Measurements from ENCODE around the gene SMAP1. TPM values are rescaled to one million over a fixed set of nuclear protein-coding genes. Genes with fewer than 3 reads are reported as not detected.

The SMAP1 gene
- total and polyA plus RNA-seq, 2 experiments from 2014 or later, result 18.4 to 20.1 TPM

DNA sequence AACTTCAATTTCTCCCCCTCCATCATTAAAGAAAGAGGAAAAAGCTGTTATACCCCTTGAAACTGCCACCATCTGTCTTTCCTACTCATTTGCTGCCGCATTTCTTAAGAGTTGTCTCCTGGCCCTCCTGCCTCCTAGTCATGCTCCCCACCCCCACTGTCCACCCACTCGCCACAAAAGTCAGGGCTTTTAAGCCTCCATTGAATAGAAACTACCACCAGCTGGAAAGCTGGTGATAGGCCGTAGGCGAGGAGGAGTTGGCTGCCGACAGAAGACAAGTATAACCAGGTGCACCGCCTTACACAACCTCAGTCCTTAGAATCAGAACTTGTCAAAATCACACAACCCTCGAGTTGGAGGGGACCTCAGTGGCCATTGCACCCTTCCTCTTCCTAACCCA lies 221.6 kb downstream of the SMAP1 start:
- DNase-seq, result no peak
- in situ Hi-C loops (cut with MboI), result loop anchor here (5.0 kb wide), 1 partner anchor 182 kb away; no protein-coding TSS in a partner anchor

GRCh38 chr6:70894001-70894400 lies 226.3 kb downstream of the SMAP1 start:
- WGBS, 2 experiments (ENCODE audit: low coverage in 1 of 2, low lambda C conversion rate in 2 of 2, missing lambda C conversion rate in 2 of 2), result 22 to 24% methylated on average over 12 of the region's 12 CpGs

More for the DNA sequence above, 221.6 kb downstream of the SMAP1 start:
- H3K27me3 ChIP-seq (replicated peaks; ENCODE audit: insufficient read depth), result peaks cover 21% of the 10 kb centered on the region
- TF ChIP-seq EZH2 (IDR thresholded peaks at IDR 0.05; ENCODE audit: insufficient read depth, poor library complexity, severe bottlenecking) (no peak), EZH2phosphoT487 (IDR thresholded peaks at IDR 0.05; ENCODE audit: insufficient read depth, low read depth) (no peak)
- H2AFZ ChIP-seq, result no peak overlapping the region
- no peaks in the 10 kb centered on the region for H3K4me1 ChIP-seq (ENCODE audit: insufficient read depth)
- H3K4me3 ChIP-seq, result no peak overlapping the region
- no peaks in the 10 kb centered on the region for H3K36me3 ChIP-seq (ENCODE audit: low read depth)
- no peak overlapping the region for H3K9ac ChIP-seq
- no peaks in the 10 kb centered on the region for H3K79me2 ChIP-seq (ENCODE audit: insufficient read depth)
- H3K9me2 ChIP-seq (ENCODE audit: insufficient read depth), result no peaks in the 10 kb centered on the region
- WGBS, 2 experiments (ENCODE audit: low coverage in 1 of 2, low lambda C conversion rate in 2 of 2, missing lambda C conversion rate in 2 of 2), result 66 to 76% methylated on average over 7 of the region's 7 CpGs
- H3F3A ChIP-seq (ENCODE audit: insufficient read depth), result no peaks in the 10 kb centered on the region
- no peak overlapping the region for H3K27ac ChIP-seq
- no peak overlapping the region for H3K4me2 ChIP-seq (ENCODE audit: unreplicated experiment)
- H3K9me3 ChIP-seq (ENCODE audit: low read depth), result no peaks in the 10 kb centered on the region
- H4K20me1 ChIP-seq (ENCODE audit: insufficient read depth), result no peaks in the 10 kb centered on the region

GRCh38 chr6:70900047-70900446 lies 232.4 kb downstream of the SMAP1 start:
- no peak overlapping the region for H3K4me2 ChIP-seq (ENCODE audit: unreplicated experiment)
- H4K20me1 ChIP-seq (ENCODE audit: insufficient read depth), result no peaks in the 10 kb centered on the region
- no peak for DNase-seq
- H3K9me2 ChIP-seq (ENCODE audit: insufficient read depth), result no peaks in the 10 kb centered on the region
- no peak overlapping the region for H3K27ac ChIP-seq
- 52 to 63% methylated on average over 2 of the region's 2 CpGs for WGBS, 2 experiments (ENCODE audit: low coverage in 1 of 2, low lambda C conversion rate in 2 of 2, missing lambda C conversion rate in 2 of 2)
- no peaks in the 10 kb centered on the region for H3K4me1 ChIP-seq (ENCODE audit: insufficient read depth)
- H3K36me3 ChIP-seq (ENCODE audit: low read depth), result no peaks in the 10 kb centered on the region
- peaks cover 17% of the 10 kb centered on the region for H3K27me3 ChIP-seq (replicated peaks; ENCODE audit: insufficient read depth)
- TF ChIP-seq EZH2phosphoT487 (IDR thresholded peaks at IDR 0.05; ENCODE audit: insufficient read depth, low read depth) (no peak), EZH2 (IDR thresholded peaks at IDR 0.05; ENCODE audit: insufficient read depth, poor library complexity, severe bottlenecking) (no peak)
- no peaks in the 10 kb centered on the region for H3F3A ChIP-seq (ENCODE audit: insufficient read depth)
- no peaks in the 10 kb centered on the region for H3K79me2 ChIP-seq (ENCODE audit: insufficient read depth)
- no peak overlapping the region for H2AFZ ChIP-seq
- no peak overlapping the region for H3K9ac ChIP-seq
- H3K9me3 ChIP-seq (ENCODE audit: low read depth), result no peaks in the 10 kb centered on the region
- H3K4me3 ChIP-seq, result no peak overlapping the region
- in situ Hi-C loops (cut with MboI), result no loop called here

More at GRCh38 chr6:70894001-70894400, 226.3 kb downstream of the SMAP1 start:
- H3K4me3 ChIP-seq, result no peak overlapping the region
- no peak overlapping the region for H3K27ac ChIP-seq
- no peaks in the 10 kb centered on the region for H3K9me3 ChIP-seq (ENCODE audit: low read depth)
- no peak for DNase-seq
- H3K9ac ChIP-seq, result no peak overlapping the region
- H4K20me1 ChIP-seq (ENCODE audit: insufficient read depth), result no peaks in the 10 kb centered on the region
- in situ Hi-C loops (cut with MboI), result no loop called here
- H3K79me2 ChIP-seq (ENCODE audit: insufficient read depth), result no peaks in the 10 kb centered on the region
- no peaks in the 10 kb centered on the region for H3K4me1 ChIP-seq (ENCODE audit: insufficient read depth)
- H3K27me3 ChIP-seq (replicated peaks; ENCODE audit: insufficient read depth), result peaks cover 41% of the 10 kb centered on the region
- H2AFZ ChIP-seq, result peak overlapping the region; percentile 56
- no peaks in the 10 kb centered on the region for H3F3A ChIP-seq (ENCODE audit: insufficient read depth)
- no peak overlapping the region for H3K4me2 ChIP-seq (ENCODE audit: unreplicated experiment)
- TF ChIP-seq EZH2phosphoT487 (IDR thresholded peaks at IDR 0.05; ENCODE audit: insufficient read depth, low read depth) (no peak), EZH2 (IDR thresholded peaks at IDR 0.05; ENCODE audit: insufficient read depth, poor library complexity, severe bottlenecking) (no peak)
- H3K36me3 ChIP-seq (ENCODE audit: low read depth), result no peaks in the 10 kb centered on the region
- H3K9me2 ChIP-seq (ENCODE audit: insufficient read depth), result no peaks in the 10 kb centered on the region

- H4K20me1 ChIP-seq (ENCODE audit: insufficient read depth), result no peaks in the 10 kb centered on the region
- H2AFZ ChIP-seq, result no peak overlapping the region
- 56% methylated on average over 3 of the region's 3 CpGs for WGBS, 2 experiments (ENCODE audit: low coverage in 1 of 2, low lambda C conversion rate in 2 of 2, missing lambda C conversion rate in 2 of 2)
- in situ Hi-C loops (cut with MboI), result no loop called here
- no peak overlapping the region for H3K9ac ChIP-seq
- peaks cover 10% of the 10 kb centered on the region for H3K27me3 ChIP-seq (replicated peaks; ENCODE audit: insufficient read depth)
- H3K27ac ChIP-seq, result no peak overlapping the region
- H3K4me2 ChIP-seq (ENCODE audit: unreplicated experiment), result no peak overlapping the region
- no peak for TF ChIP-seq EZH2 (IDR thresholded peaks at IDR 0.05; ENCODE audit: insufficient read depth, poor library complexity, severe bottlenecking)
- no peak for TF ChIP-seq EZH2phosphoT487 (IDR thresholded peaks at IDR 0.05; ENCODE audit: insufficient read depth, low read depth)
- no peaks in the 10 kb centered on the region for H3K4me1 ChIP-seq (ENCODE audit: insufficient read depth)
- H3K4me3 ChIP-seq, result no peak overlapping the region
- H3K9me3 ChIP-seq (ENCODE audit: low read depth), result no peaks in the 10 kb centered on the region
- H3K79me2 ChIP-seq (ENCODE audit: insufficient read depth), result no peaks in the 10 kb centered on the region
- H3F3A ChIP-seq (ENCODE audit: insufficient read depth), result no peaks in the 10 kb centered on the region
- no peaks in the 10 kb centered on the region for H3K36me3 ChIP-seq (ENCODE audit: low read depth)
- H3K9me2 ChIP-seq (ENCODE audit: insufficient read depth), result no peaks in the 10 kb centered on the region
- no peak for DNase-seq
Measured at GRCh38 chr6:70901324-70901723, 233.6 kb downstream of the SMAP1 start.

Measured in GM23248 (cell line).